ENCODE data around the gene SLPI.

GRCh38 chr20:45269754-45270270 lies 15.4 kb upstream of the SLPI start:
- TF ChIP-seq CTCF (IDR thresholded peaks at IDR 0.05) = no peak
- no peak for TF ChIP-seq POLR2A (IDR thresholded peaks at IDR 0.05)

All from heart left ventricle (tissue), 13 donors.